HepG2 (cell line): Measurements from ENCODE around the gene IBA57. TPM values are rescaled to one million over a fixed set of nuclear protein-coding genes. Genes with fewer than 3 reads are reported as not detected.

Source experiments
- ATAC-seq: fragments of 200-7000 bp; cut with Tn5 transposase; 3 replicates; pipeline ENCODE4 v1.9.1; 2020; ENCODE audit warnings: mild to moderate bottlenecking, moderate library complexity
- BruUV-seq: library from RNA; stranded (reverse); fragments of 400-500 nt; replicated peaks from 2 replicates; lab custom pipeline; 2021; lab: Mats Ljungman, UMichigan
- CTCF ChIA-PET: fragments of 300-600 bp; formaldehyde crosslinking; extraction: SDS; loops from one replicate; lab custom pipeline; 2021; ENCODE audit warnings: low total read pairs, inconsistent platforms, low intra/inter-chr PET ratio; lab: Yijun Ruan, JAX
- POLR2A ChIA-PET: fragments of 350-600 bp; sonication (Branson Sonifier 250); formaldehyde crosslinking; loops from one replicate; lab custom pipeline; 2020; ENCODE audit warnings: antibody characterized with exemption, inconsistent platforms; lab: Yijun Ruan, JAX
- DNase-seq: peaks from one replicate; pipeline ENCODE4 v3.0.0-alpha.2; 2015; ENCODE audit warnings: low spot score
- FAIRE-seq: peaks from 3 replicates; lab custom pipeline; 2011; peaks lifted over from hg19 to GRCh38; lab: Jason Lieb, UNC
- H2AFZ ChIP-seq: one replicate; pipeline ENCODE4 v1.6.1; 2011; ENCODE audit warnings: low read length, inconsistent platforms
- H3K27ac ChIP-seq: fragments of 300-600 bp; 3 replicates; pipeline ENCODE4 v1.8.0; 2011; ENCODE audit warnings: mixed run types, mild to moderate bottlenecking, mixed read lengths, low read length, inconsistent platforms; ENCODE audit not compliant: insufficient read depth; ENCODE audit errors: extremely low read length
- H3K27me3 ChIP-seq, 2 experiments: fragments of 200-600 bp in 1 of 2; 2 replicates in 1 of 2; 3 replicates in 1 of 2; pipeline versions ENCODE4 v1.6.0 to v1.8.0; 2011; ENCODE audit warnings: low read length in 2 of 2, mild to moderate bottlenecking in 2 of 2, moderate library complexity in 2 of 2, inconsistent platforms in 1 of 2; ENCODE audit not compliant: insufficient read depth in 2 of 2, control insufficient read depth in 1 of 2
- H3K36me3 ChIP-seq, 2 experiments: fragments of 200-600 bp in 1 of 2; replicated peaks in 1 of 2; 2 replicates in 1 of 2; 3 replicates in 1 of 2; pipeline versions ENCODE4 v1.5.1 to v1.8.0; 2011; ENCODE audit warnings: low read length in 2 of 2, inconsistent platforms in 1 of 2; ENCODE audit not compliant: insufficient read depth in 2 of 2, control insufficient read depth in 1 of 2
- H3K4me1 ChIP-seq: 2 replicates; pipeline ENCODE4 v1.5.1; 2012; ENCODE audit warnings: low read length, inconsistent platforms; ENCODE audit not compliant: insufficient read depth
- H3K4me2 ChIP-seq: 2 replicates; pipeline ENCODE4 v1.6.0; 2011; ENCODE audit warnings: low read depth, low read length, inconsistent platforms
- H3K4me3 ChIP-seq, 3 experiments: fragments of 200-600 bp in 1 of 3; sonication (generic), shearing (Covaris generic) in 1 of 3; replicated peaks in 1 of 3; 2 replicates each; pipeline ENCODE4 v1.5.1; 2011 to 2016; ENCODE audit warnings: low read length in 3 of 3, inconsistent platforms in 2 of 3, low read depth in 2 of 3, mild to moderate bottlenecking in 2 of 3, control low read depth in 1 of 3, mixed read lengths in 1 of 3; ENCODE audit not compliant: insufficient read depth in 1 of 3
- H3K79me2 ChIP-seq: one replicate; pipeline ENCODE4 v1.6.1; 2011; ENCODE audit warnings: low read length, inconsistent platforms; ENCODE audit not compliant: insufficient read depth
- H3K9ac ChIP-seq: 2 replicates; pipeline ENCODE4 v1.6.0; 2011; ENCODE audit warnings: mild to moderate bottlenecking, low read depth, low read length, inconsistent platforms; ENCODE audit not compliant: insufficient read depth
- H3K9me3 ChIP-seq: 2 replicates; pipeline ENCODE4 v1.5.1; 2012; ENCODE audit warnings: mild to moderate bottlenecking, low read length
- H4K20me1 ChIP-seq: 2 replicates; pipeline ENCODE4 v1.6.0; 2011; ENCODE audit warnings: inconsistent platforms, mild to moderate bottlenecking, low read length, moderate library complexity; ENCODE audit not compliant: insufficient read depth
- GABPA ChIP-seq, 2 experiments: IDR thresholded peaks; 2 replicates each; pipeline ENCODE4 v1.6.1; 2011 to 2016; ENCODE audit warnings: low read depth in 2 of 2, low read length in 1 of 2, missing biosample characterization in 1 of 2, missing genetic modification characterization in 1 of 2
- HNRNPUL1 ChIP-seq: fragments of 200-400 bp; formaldehyde crosslinking; IDR thresholded peaks from 2 replicates; pipeline ENCODE4 v1.6.1; 2017; ENCODE audit warnings: low read depth, mild to moderate bottlenecking, low read length, moderate library complexity
- KAT2B ChIP-seq: fragments of 150-350 bp; IDR thresholded peaks from 2 replicates; pipeline ENCODE4 v1.6.1; 2014; ENCODE audit warnings: low read depth, low read length, borderline replicate concordance
- MTF1 ChIP-seq: sonication (generic); formaldehyde crosslinking; IDR thresholded peaks from 2 replicates; pipeline ENCODE4 v1.5.0; 2020; ENCODE audit warnings: missing genetic modification reagents
- NAIF1 ChIP-seq: sonication (generic); formaldehyde crosslinking; IDR thresholded peaks from 2 replicates; pipeline ENCODE4 v1.5.0; 2020; ENCODE audit warnings: mild to moderate bottlenecking, missing genetic modification reagents, borderline replicate concordance
- NR1H2 ChIP-seq: sonication (generic); formaldehyde crosslinking; IDR thresholded peaks from 2 replicates; pipeline ENCODE4 v1.8.1; 2022; ENCODE audit warnings: low read depth, missing genetic modification reagents, borderline replicate concordance
- PCBP2 ChIP-seq: fragments of 200-400 bp; formaldehyde crosslinking; optimal IDR thresholded peaks from 2 replicates; pipeline ENCODE3; 2018; ENCODE audit warnings: low read length, low read depth; ENCODE audit not compliant: poor library complexity, severe bottlenecking
- SRSF1 ChIP-seq: fragments of 200-400 bp; formaldehyde crosslinking; optimal IDR thresholded peaks from 2 replicates; pipeline ENCODE3; 2017; ENCODE audit warnings: mild to moderate bottlenecking, low read depth, low read length, moderate library complexity
- ZNF33B ChIP-seq: sonication (generic); formaldehyde crosslinking; IDR thresholded peaks from 2 replicates; pipeline ENCODE4 v1.5.1; 2020; ENCODE audit warnings: mild to moderate bottlenecking, missing genetic modification reagents
- ZNF468 ChIP-seq: sonication (generic); formaldehyde crosslinking; IDR thresholded peaks from 2 replicates; pipeline ENCODE4 v1.8.0; 2022; ENCODE audit warnings: mild to moderate bottlenecking, moderate library complexity, missing genetic modification reagents
- ZNF720 ChIP-seq: sonication (generic); formaldehyde crosslinking; IDR thresholded peaks from 2 replicates; pipeline ENCODE4 v1.4.0; 2020; ENCODE audit warnings: missing genetic modification reagents
- WGBS: methylation state at CpG from one replicate; pipeline ENCODE4 v1.1.6; 2017; ENCODE audit warnings: low lambda C conversion rate; 5-methylcytosine and 5-hydroxymethylcytosine counted together
- in situ Hi-C: cut with HindIII; loops from 2 replicates; pipeline ENCODE4 v1.10.0; 2017; ENCODE audit warnings: low pct_unique_long_range_greater_than_20kb; ENCODE audit not compliant: extremely low pct_ligation_motif_present
- intact Hi-C: fragments of 100-400 bp; cut with micrococcal nuclease; formaldehyde crosslinking; loops from one replicate; pipeline ENCODE4 v1.10.0; 2022; ENCODE audit not compliant: unreplicated experiment
- polyA plus RNA-seq, 8 experiments: library from polyadenylated mRNA; depleted of rRNA in 3 of 8; stranded (reverse) in 7 of 8; unstranded in 1 of 8; fragments of >200 nt; fragmentation: Illumina TruSeq in 4 of 8; extraction: Trizol in 4 of 8; gene quantifications; 2 replicates each; pipeline versions ENCODE4 v1.2.1 to v1.2.3, GENCODE V29; 2011 to 2016; ENCODE audit warnings: low read depth in 4 of 8, missing spikeins in 1 of 8, mixed read lengths in 1 of 8; ENCODE audit not compliant: insufficient read depth in 1 of 8
- total RNA-seq, 5 experiments: library from RNA; depleted of rRNA; stranded (reverse); fragments of >200 nt; fragmentation: Illumina TruSeq; extraction: Trizol; gene quantifications; 2 replicates each; pipeline ENCODE4 v1.2.3, GENCODE V29; 2016; ENCODE audit warnings: low read depth in 1 of 5
- TF ChIP-seq, protein P1 (sequence below): sonication (generic); formaldehyde crosslinking; IDR thresholded peaks from 2 replicates; pipeline ENCODE4 v1.5.1; 2020; ENCODE audit warnings: missing genetic modification reagents, mild to moderate bottlenecking, borderline replicate concordance
- TF ChIP-seq, protein P2 (sequence below): IDR thresholded peaks from 2 replicates; pipeline ENCODE4 v1.6.1; 2018; ENCODE audit warnings: missing genetic modification reagents

Gene IBA57
- total and polyA plus RNA-seq, 2 of the 13 experiments (the other 11 are each of a cell fraction or from before 2014, with no cell fraction given): 2.3 to 10.2 TPM

DNA sequence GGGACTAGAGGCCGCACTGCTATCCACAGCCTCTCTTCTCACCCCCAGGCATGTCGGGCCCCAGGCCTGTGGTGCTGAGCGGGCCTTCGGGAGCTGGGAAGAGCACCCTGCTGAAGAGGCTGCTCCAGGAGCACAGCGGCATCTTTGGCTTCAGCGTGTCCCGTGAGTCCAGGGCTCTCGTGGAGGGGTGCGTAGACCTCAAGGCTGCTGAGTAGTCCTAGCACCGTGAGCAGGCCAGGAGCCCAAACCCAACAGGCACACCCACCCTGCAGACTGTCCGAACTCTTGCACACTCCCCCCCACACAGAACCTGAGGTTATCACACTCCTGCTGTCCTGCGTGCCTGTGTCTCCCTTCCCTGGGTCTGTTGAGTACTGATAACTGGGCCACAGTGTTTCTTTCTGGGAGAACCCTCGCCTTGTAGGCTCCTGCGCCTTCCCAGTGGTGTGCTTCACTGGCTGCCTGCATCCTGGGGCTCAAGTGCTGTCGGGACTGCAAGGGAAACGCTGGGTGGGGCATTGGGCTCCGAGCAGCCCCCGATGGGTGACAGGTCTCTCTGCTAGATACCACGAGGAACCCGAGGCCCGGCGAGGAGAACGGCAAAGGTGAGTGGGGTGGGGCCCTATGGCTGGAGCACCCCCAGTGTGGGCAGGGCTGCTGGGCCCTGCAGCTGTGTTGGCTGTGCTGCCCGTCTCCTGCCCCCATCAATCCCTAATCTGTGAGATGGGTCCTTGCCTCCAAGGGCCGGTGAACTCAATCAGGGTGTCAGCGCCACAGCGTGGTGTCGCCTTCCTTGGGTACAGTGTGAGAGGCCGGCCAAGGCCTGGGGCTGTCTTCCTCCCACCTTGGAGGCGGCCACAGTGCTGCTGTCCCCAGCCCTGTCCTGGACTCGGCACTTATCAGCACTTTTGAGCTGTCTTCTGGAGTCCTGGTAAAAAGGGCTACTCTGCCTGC is 19.9 kb upstream of the IBA57 start:
- H3K27me3 ChIP-seq: no peaks in the 10 kb centered on the region
- no peak for ATAC-seq
- CTCF ChIA-PET: no interaction called here
- H3K4me2 ChIP-seq: no peak overlapping the region
- peaks cover 4 to 17% of the 10 kb centered on the region in 2 experiments; a peak in 4 of 5 replicates for H3K36me3 ChIP-seq
- no peak overlapping the region for H3K27ac ChIP-seq
- no peak for TF ChIP-seq KAT2B
- TF ChIP-seq, protein P1, sequence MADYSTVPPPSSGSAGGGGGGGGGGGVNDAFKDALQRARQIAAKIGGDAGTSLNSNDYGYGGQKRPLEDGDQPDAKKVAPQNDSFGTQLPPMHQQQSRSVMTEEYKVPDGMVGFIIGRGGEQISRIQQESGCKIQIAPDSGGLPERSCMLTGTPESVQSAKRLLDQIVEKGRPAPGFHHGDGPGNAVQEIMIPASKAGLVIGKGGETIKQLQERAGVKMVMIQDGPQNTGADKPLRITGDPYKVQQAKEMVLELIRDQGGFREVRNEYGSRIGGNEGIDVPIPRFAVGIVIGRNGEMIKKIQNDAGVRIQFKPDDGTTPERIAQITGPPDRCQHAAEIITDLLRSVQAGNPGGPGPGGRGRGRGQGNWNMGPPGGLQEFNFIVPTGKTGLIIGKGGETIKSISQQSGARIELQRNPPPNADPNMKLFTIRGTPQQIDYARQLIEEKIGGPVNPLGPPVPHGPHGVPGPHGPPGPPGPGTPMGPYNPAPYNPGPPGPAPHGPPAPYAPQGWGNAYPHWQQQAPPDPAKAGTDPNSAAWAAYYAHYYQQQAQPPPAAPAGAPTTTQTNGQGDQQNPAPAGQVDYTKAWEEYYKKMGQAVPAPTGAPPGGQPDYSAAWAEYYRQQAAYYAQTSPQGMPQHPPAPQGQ (CRISPR knock-in tag): no peak
- TF ChIP-seq MTF1: no peak
- no peak for TF ChIP-seq GABPA (IDR thresholded peaks at IDR 0.05; ENCODE audit: low read depth, low read length)
- no peak for TF ChIP-seq GABPA (CRISPR knock-in tag; IDR thresholded peaks at IDR 0.05; ENCODE audit: low read depth)
- no peak for TF ChIP-seq SRSF1
- no peak for TF ChIP-seq NAIF1 (CRISPR knock-in tag)
- no peak for TF ChIP-seq ZNF720 (CRISPR knock-in tag)
- no peak for TF ChIP-seq ZNF468 (CRISPR knock-in tag)
- TF ChIP-seq ZNF33B (CRISPR knock-in tag): no peak
- TF ChIP-seq HNRNPUL1: no peak
- TF ChIP-seq, protein P2, sequence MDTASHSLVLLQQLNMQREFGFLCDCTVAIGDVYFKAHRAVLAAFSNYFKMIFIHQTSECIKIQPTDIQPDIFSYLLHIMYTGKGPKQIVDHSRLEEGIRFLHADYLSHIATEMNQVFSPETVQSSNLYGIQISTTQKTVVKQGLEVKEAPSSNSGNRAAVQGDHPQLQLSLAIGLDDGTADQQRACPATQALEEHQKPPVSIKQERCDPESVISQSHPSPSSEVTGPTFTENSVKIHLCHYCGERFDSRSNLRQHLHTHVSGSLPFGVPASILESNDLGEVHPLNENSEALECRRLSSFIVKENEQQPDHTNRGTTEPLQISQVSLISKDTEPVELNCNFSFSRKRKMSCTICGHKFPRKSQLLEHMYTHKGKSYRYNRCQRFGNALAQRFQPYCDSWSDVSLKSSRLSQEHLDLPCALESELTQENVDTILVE (CRISPR knock-in tag): no peak
- TF ChIP-seq NR1H2 (CRISPR knock-in tag): no peak
- TF ChIP-seq PCBP2: no peak
- 99% methylated on average over 14 of the region's 31 CpGs for WGBS
- H3K9ac ChIP-seq: no peak overlapping the region
- POLR2A ChIA-PET: interaction anchor here (1.3 kb wide), 1 partner anchor 19 kb away, joined by 3 read pairs; the partner anchor contains the start of gene IBA57
- in situ Hi-C loops: no loop called here
- BruUV-seq: no TSS peak
- H4K20me1 ChIP-seq: peaks cover 23% of the 10 kb centered on the region; the same call in 1 of the 2 replicates
- no peak for FAIRE-seq
- intact Hi-C loops: no loop called here
- DNase-seq: no peak
- H3K4me3 ChIP-seq: no peak overlapping the region
- H2AFZ ChIP-seq: no peak overlapping the region
- H3K79me2 ChIP-seq: peaks cover 56% of the 10 kb centered on the region
- H3K4me1 ChIP-seq: peaks cover 56% of the 10 kb centered on the region
- no peaks in the 10 kb centered on the region for H3K9me3 ChIP-seq
